Stomach (tissue), 4 donors: ENCODE data around the gene HECW1.

Source experiments
- EP300 ChIP-seq: sonication (generic); formaldehyde crosslinking; IDR thresholded peaks from one replicate; pipeline ENCODE4 v1.6.1; 2017; ENCODE audit warnings: antibody characterized with exemption
- POLR2A ChIP-seq, 4 donors: fragments of 450-650 bp; IDR thresholded peaks; one replicate each; pipeline ENCODE4 v1.6.1; 2016; ENCODE audit warnings: antibody characterized with exemption in 4 of 4, control low read depth in 2 of 4, mild to moderate bottlenecking in 1 of 4, moderate library complexity in 1 of 4
- POLR2AphosphoS5 ChIP-seq, 3 donors: sonication (generic); formaldehyde crosslinking; IDR thresholded peaks; one replicate each; pipeline ENCODE4 v1.6.1; 2016; ENCODE audit warnings: antibody characterized with exemption in 3 of 3
- TF ChIP-seq, protein P1 (sequence below), 7 experiments: fragments of 450-650 bp in 4 of 7; fragments of 200-600 bp in 3 of 7; sonication (generic) in 3 of 7; IDR thresholded peaks; one replicate each; pipeline ENCODE4 v1.5.1; 2016 to 2019; ENCODE audit warnings: antibody characterized with exemption in 7 of 7, control low read depth in 2 of 7, mild to moderate bottlenecking in 1 of 7

DNA sequence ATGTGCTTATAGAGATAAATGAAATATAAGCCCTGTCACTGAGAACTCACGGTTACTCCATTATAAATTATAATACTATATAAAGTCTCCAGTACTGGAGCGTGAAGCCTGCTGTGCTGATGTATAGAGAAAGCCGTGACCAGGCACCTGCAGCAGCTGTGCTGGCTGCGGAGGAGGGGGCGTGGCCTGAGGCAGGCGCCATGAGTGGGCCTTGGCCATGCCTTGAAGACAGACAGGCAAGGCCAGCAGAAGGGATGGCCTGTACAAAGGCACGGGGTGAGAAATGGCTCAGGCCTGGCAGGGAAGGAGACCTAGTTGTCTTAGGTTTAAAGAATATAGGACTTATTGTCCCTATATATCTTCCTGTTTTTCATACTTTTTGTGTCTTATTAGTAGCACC is 251.9 kb downstream of the HECW1 start:
- TF ChIP-seq, protein P1, sequence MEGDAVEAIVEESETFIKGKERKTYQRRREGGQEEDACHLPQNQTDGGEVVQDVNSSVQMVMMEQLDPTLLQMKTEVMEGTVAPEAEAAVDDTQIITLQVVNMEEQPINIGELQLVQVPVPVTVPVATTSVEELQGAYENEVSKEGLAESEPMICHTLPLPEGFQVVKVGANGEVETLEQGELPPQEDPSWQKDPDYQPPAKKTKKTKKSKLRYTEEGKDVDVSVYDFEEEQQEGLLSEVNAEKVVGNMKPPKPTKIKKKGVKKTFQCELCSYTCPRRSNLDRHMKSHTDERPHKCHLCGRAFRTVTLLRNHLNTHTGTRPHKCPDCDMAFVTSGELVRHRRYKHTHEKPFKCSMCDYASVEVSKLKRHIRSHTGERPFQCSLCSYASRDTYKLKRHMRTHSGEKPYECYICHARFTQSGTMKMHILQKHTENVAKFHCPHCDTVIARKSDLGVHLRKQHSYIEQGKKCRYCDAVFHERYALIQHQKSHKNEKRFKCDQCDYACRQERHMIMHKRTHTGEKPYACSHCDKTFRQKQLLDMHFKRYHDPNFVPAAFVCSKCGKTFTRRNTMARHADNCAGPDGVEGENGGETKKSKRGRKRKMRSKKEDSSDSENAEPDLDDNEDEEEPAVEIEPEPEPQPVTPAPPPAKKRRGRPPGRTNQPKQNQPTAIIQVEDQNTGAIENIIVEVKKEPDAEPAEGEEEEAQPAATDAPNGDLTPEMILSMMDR (IDR thresholded peaks at IDR 0.05) = no peak
- TF ChIP-seq POLR2AphosphoS5 (IDR thresholded peaks at IDR 0.05) (no peak), EP300 (no peak), POLR2A (IDR thresholded peaks at IDR 0.05) (no peak)
